Neural cell (in vitro differentiated cells): ENCODE measurements around the gene MAEA. TPM values are rescaled to one million over a fixed set of nuclear protein-coding genes. Genes with fewer than 3 reads are reported as not detected.

Source experiments
- H2AFZ ChIP-seq: fragments of 200-600, 300-800 bp; sonication (generic), shearing (Covaris generic); 2 replicates; pipeline ENCODE4 v1.6.0; 2014; ENCODE audit warnings: low read depth, mild to moderate bottlenecking, antibody characterized with exemption, low read length, moderate library complexity
- H3F3A ChIP-seq: fragments of 200-600 bp; shearing (Covaris generic); 2 replicates; pipeline ENCODE4 v1.6.1; 2016; ENCODE audit warnings: mild to moderate bottlenecking, moderate library complexity, mixed read lengths, antibody characterized with exemption, low read length; ENCODE audit not compliant: insufficient read depth, poor library complexity, severe bottlenecking
- H3K27ac ChIP-seq: fragments of 200-600, 300-800 bp; sonication (generic), shearing (Covaris generic); 2 replicates; pipeline ENCODE4 v1.5.1; 2014; ENCODE audit warnings: mild to moderate bottlenecking, low read length, moderate library complexity
- H3K27me3 ChIP-seq: fragments of 300-800, 200-600 bp; sonication (generic), shearing (Covaris generic); 2 replicates; pipeline ENCODE4 v1.6.0; 2014; ENCODE audit warnings: mild to moderate bottlenecking, low read depth, low read length, moderate library complexity; ENCODE audit not compliant: insufficient read depth
- H3K36me3 ChIP-seq: fragments of 300-800, 200-600 bp; sonication (generic), shearing (Covaris generic); 2 replicates; pipeline ENCODE4 v1.5.1; 2014; ENCODE audit warnings: mild to moderate bottlenecking, antibody characterized with exemption, low read length, moderate library complexity; ENCODE audit not compliant: insufficient read depth
- H3K4me2 ChIP-seq: fragments of 300-800, 200-600 bp; sonication (generic), shearing (Covaris generic); 2 replicates; pipeline ENCODE4 v1.6.0; 2014; ENCODE audit warnings: mild to moderate bottlenecking, low read length
- H3K4me3 ChIP-seq: fragments of 300-800, 200-600 bp; sonication (generic), shearing (Covaris generic); 2 replicates; pipeline ENCODE4 v1.5.1; 2014; ENCODE audit warnings: mild to moderate bottlenecking, low read length, moderate library complexity
- H3K79me2 ChIP-seq: fragments of 200-600 bp; shearing (Covaris generic); replicated peaks from 2 replicates; pipeline ENCODE4 v1.6.0; 2014; ENCODE audit warnings: mild to moderate bottlenecking, low read length, moderate library complexity; ENCODE audit not compliant: insufficient read depth
- H3K9ac ChIP-seq: fragments of 300-800, 200-600 bp; sonication (generic), shearing (Covaris generic); 2 replicates; pipeline ENCODE4 v1.6.1; 2016; ENCODE audit warnings: mild to moderate bottlenecking, low read length, mixed read lengths
- H3K9me2 ChIP-seq: fragments of 200-600 bp; shearing (Covaris generic); 2 replicates; pipeline ENCODE4 v1.6.1; 2016; ENCODE audit warnings: mild to moderate bottlenecking, low read length, mixed read lengths; ENCODE audit not compliant: insufficient read depth
- H3K9me3 ChIP-seq: fragments of 200-600, 300-800 bp; sonication (generic), shearing (Covaris generic); 2 replicates; pipeline ENCODE4 v1.6.1; 2016; ENCODE audit warnings: mild to moderate bottlenecking, mixed run types, low read length, moderate library complexity, mixed read lengths
- H4K20me1 ChIP-seq: fragments of 200-600 bp; shearing (Covaris generic); 2 replicates; pipeline ENCODE4 v1.6.1; 2016; ENCODE audit warnings: mild to moderate bottlenecking, mixed run types; ENCODE audit not compliant: insufficient read depth
- EP300 ChIP-seq: fragments of 450-650 bp; conservative IDR thresholded peaks from 2 replicates; pipeline ENCODE4 v1.6.1; 2014; ENCODE audit warnings: antibody characterized with exemption, mild to moderate bottlenecking, moderate library complexity; ENCODE audit not compliant: poor library complexity, severe bottlenecking
- EZH2 ChIP-seq: fragments of 200-600, 300-800 bp; shearing (Covaris generic), sonication (generic); IDR thresholded peaks from 2 replicates; pipeline ENCODE4 v1.6.1; 2014; ENCODE audit warnings: antibody characterized with exemption, low read length, borderline replicate concordance, mild to moderate bottlenecking; ENCODE audit not compliant: insufficient read depth, poor library complexity, severe bottlenecking
- MXI1 ChIP-seq: fragments of 450-650 bp; conservative IDR thresholded peaks from 2 replicates; pipeline ENCODE4 v1.6.1; 2014; ENCODE audit warnings: antibody characterized with exemption, mild to moderate bottlenecking; ENCODE audit not compliant: poor library complexity, severe bottlenecking
- POLR2AphosphoS5 ChIP-seq: IDR thresholded peaks from 2 replicates; pipeline ENCODE4 v1.6.1; 2012
- RAD21 ChIP-seq: fragments of 450-650 bp; conservative IDR thresholded peaks from 2 replicates; pipeline ENCODE4 v1.6.1; 2014; ENCODE audit warnings: antibody characterized with exemption, mild to moderate bottlenecking, moderate library complexity
- REST ChIP-seq: IDR thresholded peaks from 2 replicates; pipeline ENCODE4 v1.6.1; 2012; ENCODE audit warnings: borderline replicate concordance
- SMC3 ChIP-seq: fragments of 450-650 bp; conservative IDR thresholded peaks from 2 replicates; pipeline ENCODE4 v1.6.1; 2014; ENCODE audit warnings: antibody characterized with exemption, mild to moderate bottlenecking, moderate library complexity; ENCODE audit not compliant: poor library complexity
- TAF1 ChIP-seq: IDR thresholded peaks from 2 replicates; pipeline ENCODE4 v1.6.1; 2012; ENCODE audit warnings: low read depth
- polyA plus RNA-seq: library from polyadenylated mRNA; depleted of rRNA; stranded (reverse); fragments of >200 nt; gene quantifications from 2 replicates; pipeline ENCODE4 v1.2.3, GENCODE V29; 2014
- TF ChIP-seq, protein P1 (sequence below): fragments of 450-650 bp; IDR thresholded peaks from 2 replicates; pipeline ENCODE4 v1.5.1; 2014; ENCODE audit warnings: antibody characterized with exemption, mild to moderate bottlenecking, moderate library complexity; ENCODE audit not compliant: poor library complexity, severe bottlenecking

Gene MAEA
- polyA plus RNA-seq, 1 donor from 2014 or later: 106 TPM

- Histone ChIP-seq H3K9me2 (no peaks in the 10 kb centered on the region), H3K27me3 (no peaks in the 10 kb centered on the region), H3K36me3 (no peaks in the 10 kb centered on the region), H3F3A (no peaks in the 10 kb centered on the region), H2AFZ (no peak overlapping the region), H3K27ac (no peak overlapping the region), H3K79me2 (no peaks in the 10 kb centered on the region), H4K20me1 (no peaks in the 10 kb centered on the region), H3K4me2 (no peak overlapping the region), H3K9me3 (no peaks in the 10 kb centered on the region), H3K9ac (no peak overlapping the region), H3K4me3 (no peak overlapping the region)
- TF ChIP-seq POLR2AphosphoS5 (no peak), REST (no peak), TAF1 (no peak), MXI1 (no peak), RAD21 (no peak), EZH2 (no peak), EP300 (no peak), SMC3 (no peak)
- TF ChIP-seq, protein P1, sequence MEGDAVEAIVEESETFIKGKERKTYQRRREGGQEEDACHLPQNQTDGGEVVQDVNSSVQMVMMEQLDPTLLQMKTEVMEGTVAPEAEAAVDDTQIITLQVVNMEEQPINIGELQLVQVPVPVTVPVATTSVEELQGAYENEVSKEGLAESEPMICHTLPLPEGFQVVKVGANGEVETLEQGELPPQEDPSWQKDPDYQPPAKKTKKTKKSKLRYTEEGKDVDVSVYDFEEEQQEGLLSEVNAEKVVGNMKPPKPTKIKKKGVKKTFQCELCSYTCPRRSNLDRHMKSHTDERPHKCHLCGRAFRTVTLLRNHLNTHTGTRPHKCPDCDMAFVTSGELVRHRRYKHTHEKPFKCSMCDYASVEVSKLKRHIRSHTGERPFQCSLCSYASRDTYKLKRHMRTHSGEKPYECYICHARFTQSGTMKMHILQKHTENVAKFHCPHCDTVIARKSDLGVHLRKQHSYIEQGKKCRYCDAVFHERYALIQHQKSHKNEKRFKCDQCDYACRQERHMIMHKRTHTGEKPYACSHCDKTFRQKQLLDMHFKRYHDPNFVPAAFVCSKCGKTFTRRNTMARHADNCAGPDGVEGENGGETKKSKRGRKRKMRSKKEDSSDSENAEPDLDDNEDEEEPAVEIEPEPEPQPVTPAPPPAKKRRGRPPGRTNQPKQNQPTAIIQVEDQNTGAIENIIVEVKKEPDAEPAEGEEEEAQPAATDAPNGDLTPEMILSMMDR: no peak
Measured at GRCh38 chr4:1375761-1376322, 86.2 kb downstream of the MAEA start.

- Histone ChIP-seq H3K9me3 (no peaks in the 10 kb centered on the region), H3K27me3 (no peaks in the 10 kb centered on the region), H3K36me3 (no peaks in the 10 kb centered on the region), H2AFZ (no peak overlapping the region), H4K20me1 (no peaks in the 10 kb centered on the region), H3K27ac (no peak overlapping the region), H3K4me2 (no peak overlapping the region), H3K9ac (no peak overlapping the region), H3K9me2 (no peaks in the 10 kb centered on the region), H3K79me2 (no peaks in the 10 kb centered on the region), H3K4me3 (no peak overlapping the region), H3F3A (no peaks in the 10 kb centered on the region)
- no peak for TF ChIP-seq POLR2AphosphoS5
- TF ChIP-seq, protein P1: no peak
- no peak for TF ChIP-seq REST
- TF ChIP-seq TAF1: no peak
- no peak for TF ChIP-seq MXI1
- TF ChIP-seq RAD21: no peak
- no peak for TF ChIP-seq EZH2
- TF ChIP-seq SMC3: no peak
- no peak for TF ChIP-seq EP300
Measured at GRCh38 chr4:1376391-1376840, 86.7 kb downstream of the MAEA start.
